NCI-H128 (cell line): ENCODE results near the gene BMP8A.
"Not testable (repeated sequence)": the region's sequence is repeated elsewhere in the genome, so short reads cannot be mapped to it uniquely, and the experiment has no call there.

Experiments
- DNase-seq: peaks from one replicate; lab custom pipeline; 2025; ENCODE audit not compliant: unreplicated experiment; lab: John Stamatoyannopoulos, UW

The BMP8A gene

GRCh38 chr1:39504436-39504835 lies 13.0 kb downstream of the BMP8A start:
- DNase-seq, result not testable (repeated sequence)

- DNase-seq, result no peak
Observed at GRCh38 chr1:39505289-39505688, 13.9 kb downstream of the BMP8A start.

- DNase-seq, result no peak
Observed at GRCh38 chr1:39507230-39507928, 15.9 kb downstream of the BMP8A start.

GRCh38 chr1:39508266-39508665 lies 16.8 kb downstream of the BMP8A start:
- DNase-seq, result no peak

- no peak for DNase-seq
Observed at GRCh38 chr1:39508857-39509305, 17.4 kb downstream of the BMP8A start.

- DNase-seq, result no peak
Observed at GRCh38 chr1:39509360-39510009, 18.0 kb downstream of the BMP8A start.

- DNase-seq, result not testable (repeated sequence)
Observed at GRCh38 chr1:39510570-39511186, 19.2 kb downstream of the BMP8A start.

GRCh38 chr1:39511477-39511876 lies 20.0 kb downstream of the BMP8A start:
- not testable (repeated sequence) for DNase-seq

GRCh38 chr1:39512234-39512847 lies 20.9 kb downstream of the BMP8A start:
- DNase-seq, result not testable (repeated sequence)

GRCh38 chr1:39514710-39515124 lies 23.3 kb downstream of the BMP8A start:
- not testable (repeated sequence) for DNase-seq

GRCh38 chr1:39515131-39516086 lies 24.0 kb downstream of the BMP8A start:
- DNase-seq, result not testable (repeated sequence)

- not testable (repeated sequence) for DNase-seq
Observed at GRCh38 chr1:39516841-39517240, 25.4 kb downstream of the BMP8A start.

- DNase-seq, result not testable (repeated sequence)
Observed at GRCh38 chr1:39517936-39518335, 26.5 kb downstream of the BMP8A start.

GRCh38 chr1:39519376-39519775 lies 27.9 kb downstream of the BMP8A start:
- DNase-seq, result not testable (repeated sequence)

- not testable (repeated sequence) for DNase-seq
Observed at GRCh38 chr1:39522221-39522620, 30.8 kb downstream of the BMP8A start.

GRCh38 chr1:39522661-39523567 lies 31.5 kb downstream of the BMP8A start:
- no peak for DNase-seq

- no peak for DNase-seq
Observed at GRCh38 chr1:39524171-39524570, 32.7 kb downstream of the BMP8A start.

- no peak for DNase-seq
Observed at GRCh38 chr1:39524591-39525365, 33.3 kb downstream of the BMP8A start.
